AML-193 (cell line): ENCODE results near the gene CEBPE.
A peak's percentile ranks its signal among the peaks of the same experiment; 100 is the strongest.

Experiments
- DNase-seq, 2 experiments: peaks; one replicate each; lab custom pipeline; 2025; lab: John Stamatoyannopoulos, UW

The CEBPE gene

DNA sequence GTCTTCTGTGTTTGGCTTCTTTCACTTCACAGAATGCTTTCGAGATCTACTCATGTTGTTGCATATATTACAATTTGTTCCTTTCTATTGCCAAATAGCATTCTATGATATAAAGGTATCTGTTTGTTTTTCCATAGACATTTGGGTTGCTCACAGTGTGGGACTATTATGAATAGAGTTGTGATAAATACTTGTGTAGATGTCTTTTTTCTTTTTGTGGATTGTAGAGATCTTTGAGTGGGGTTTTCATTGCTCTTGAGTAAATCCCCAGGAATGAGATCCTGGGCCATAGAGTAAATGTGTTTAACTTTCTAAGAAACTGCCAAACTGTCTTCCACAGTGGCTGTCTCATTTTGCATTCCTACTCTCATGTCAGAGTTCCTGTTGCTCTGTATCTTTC lies 24.9 kb upstream of the CEBPE start:
- no peak for DNase-seq

DNA sequence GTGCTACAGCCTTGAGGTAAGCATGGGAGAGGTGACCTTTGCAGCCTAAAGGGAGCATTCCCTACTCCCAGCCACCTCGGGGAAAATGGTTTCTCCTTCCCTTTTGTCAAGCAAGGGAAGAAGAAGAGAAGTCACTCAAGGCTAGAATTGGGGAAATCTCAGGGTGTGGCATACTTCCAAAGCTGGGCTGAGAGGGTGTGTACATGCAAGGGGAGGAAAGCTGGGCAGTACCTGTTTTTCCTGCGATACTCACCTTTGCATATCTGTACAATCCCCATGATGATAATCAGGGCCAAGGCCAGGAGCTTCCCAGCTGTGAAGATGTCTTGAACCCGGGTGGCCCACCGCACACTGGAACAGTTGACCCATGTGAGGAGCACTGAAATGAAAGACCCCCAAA lies 23.8 kb upstream of the CEBPE start:
- DNase-seq, result no peak

DNA sequence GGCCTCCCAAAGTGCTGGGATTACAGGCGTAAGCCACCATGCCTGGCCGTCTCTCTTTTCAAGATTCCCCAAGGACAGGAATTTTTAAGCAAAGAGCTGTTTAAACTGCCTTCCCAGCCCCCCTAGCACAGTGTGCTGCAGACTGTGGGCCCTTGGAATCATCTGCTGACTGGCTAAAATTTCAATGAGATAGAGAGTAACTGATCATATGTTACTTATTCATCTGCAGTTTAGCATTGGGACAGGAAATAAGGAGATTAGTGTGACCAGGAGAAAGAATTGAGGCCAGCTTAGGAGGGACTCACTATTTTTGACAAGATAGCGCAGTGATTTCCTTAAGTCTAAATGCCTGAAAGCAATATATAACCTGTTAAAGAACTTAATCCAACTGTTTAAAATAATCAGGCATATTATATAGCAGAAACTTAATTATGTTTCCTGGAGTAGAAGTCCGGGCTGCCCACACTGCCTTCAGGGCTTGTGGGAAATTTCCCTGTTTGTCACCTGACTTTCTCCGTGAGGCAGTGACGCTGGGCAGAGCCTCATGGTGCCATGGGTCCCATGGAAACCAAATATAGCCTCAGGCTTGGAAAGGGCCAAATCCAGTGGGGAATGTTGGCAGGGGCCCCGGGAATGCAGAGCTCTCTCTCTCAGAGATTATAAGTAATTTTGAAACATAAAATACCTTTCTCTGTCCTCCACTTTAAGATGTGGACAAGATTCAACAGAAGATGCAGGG lies 22.8 kb upstream of the CEBPE start:
- no peak for DNase-seq

DNA sequence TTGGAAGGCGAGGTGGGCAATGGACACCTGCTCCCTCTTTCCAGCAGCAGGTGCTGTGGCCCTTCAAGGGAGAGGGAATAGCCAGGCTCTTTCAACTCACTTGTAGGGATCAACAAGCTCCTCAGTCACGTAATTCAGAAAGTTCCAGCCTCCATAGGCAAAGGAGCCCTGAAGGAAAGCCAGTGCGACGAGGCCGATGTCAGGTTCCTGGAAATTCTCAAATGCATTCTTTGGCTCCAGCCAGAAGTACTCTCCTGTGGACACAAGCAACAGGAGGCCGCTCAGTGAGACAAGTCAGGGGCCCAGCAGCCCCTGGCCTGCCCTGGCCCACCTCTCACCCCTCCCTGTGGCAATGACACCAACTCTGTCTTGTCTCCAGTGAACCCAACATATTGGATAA lies 21.3 kb upstream of the CEBPE start:
- DNase-seq, result no peak

DNA sequence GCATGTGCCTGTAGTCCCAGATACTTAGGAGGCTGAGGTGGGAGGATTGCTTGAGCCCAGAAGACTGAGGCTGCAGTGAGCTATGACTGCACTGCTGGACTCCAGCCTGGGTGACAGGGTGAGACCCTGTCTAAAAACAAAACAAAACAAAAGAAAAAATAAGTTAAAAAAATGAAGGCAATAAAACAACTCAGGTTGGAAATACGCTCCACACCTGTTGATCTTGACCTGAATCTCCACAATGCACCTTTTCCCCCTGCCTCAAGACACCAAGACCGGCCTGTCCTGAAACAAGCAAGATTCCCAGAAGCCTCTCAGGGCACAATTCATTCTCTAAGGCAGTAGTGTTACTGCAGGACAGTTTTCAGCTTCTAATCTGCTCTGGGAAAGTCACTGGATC lies 20.8 kb upstream of the CEBPE start:
- no peak for DNase-seq

DNA sequence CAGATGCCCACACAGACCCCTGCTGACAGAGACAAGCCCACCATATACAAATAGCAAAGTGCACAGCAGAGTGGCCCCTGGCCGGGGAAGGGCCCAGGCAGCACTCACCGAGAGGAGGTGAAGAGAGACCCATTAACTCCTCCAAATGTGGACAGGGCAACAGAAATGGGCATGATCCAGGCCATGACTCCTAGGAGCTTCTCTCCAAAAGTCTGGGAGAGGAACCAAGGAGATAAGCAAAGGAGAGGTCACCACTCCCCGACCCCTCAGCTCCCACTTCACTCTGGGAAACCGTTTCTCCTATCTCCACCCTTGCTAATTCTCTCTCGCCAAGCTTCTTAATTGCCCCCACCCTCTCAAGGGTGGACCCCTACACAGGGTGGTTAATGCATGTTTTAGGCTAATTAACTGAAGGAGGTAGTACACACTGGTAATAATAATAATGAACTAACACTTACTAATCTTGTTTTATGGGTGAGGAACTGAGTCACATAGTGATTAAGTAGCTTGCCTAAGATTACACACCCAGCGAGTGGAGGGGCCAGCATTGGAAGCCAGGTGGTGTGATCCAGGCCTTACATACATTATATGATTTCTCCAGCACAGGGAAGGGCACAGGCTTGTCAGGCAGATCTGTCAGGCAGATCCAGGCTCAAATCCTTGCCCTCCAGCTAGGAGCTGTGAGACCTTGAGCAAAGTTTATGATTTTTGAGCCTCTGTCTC lies 18.9 kb upstream of the CEBPE start:
- no peak for DNase-seq

DNA sequence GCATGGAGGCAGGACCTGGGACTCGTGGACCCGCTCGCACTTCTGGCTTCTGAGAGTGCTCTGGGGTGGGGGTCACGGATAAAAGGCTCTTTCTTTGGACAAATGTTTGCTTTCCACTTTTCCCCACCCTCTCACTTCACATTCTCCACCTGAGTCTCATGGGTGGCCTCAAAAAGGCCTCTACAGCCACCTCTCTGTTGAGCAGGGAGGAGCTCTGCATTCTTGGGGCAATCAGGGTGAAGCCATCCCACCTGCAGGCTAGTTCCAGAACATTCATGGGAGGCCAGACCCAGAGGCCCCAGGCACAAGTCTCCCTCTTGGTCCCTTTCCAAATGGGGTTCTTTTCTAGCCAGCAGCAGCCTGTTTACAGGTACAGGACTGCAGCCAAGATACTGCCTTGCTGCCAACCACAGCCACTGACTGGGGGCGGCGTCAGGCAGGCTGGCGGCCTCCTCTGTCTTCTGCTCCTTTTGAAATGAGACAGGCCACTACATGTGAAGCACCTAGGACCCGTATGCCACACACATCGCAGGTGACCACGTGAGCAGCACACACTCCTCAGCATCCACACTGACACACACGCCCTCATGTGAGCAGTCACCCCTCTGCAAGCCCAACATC lies 18.2 kb upstream of the CEBPE start:
- no peak for DNase-seq

DNA sequence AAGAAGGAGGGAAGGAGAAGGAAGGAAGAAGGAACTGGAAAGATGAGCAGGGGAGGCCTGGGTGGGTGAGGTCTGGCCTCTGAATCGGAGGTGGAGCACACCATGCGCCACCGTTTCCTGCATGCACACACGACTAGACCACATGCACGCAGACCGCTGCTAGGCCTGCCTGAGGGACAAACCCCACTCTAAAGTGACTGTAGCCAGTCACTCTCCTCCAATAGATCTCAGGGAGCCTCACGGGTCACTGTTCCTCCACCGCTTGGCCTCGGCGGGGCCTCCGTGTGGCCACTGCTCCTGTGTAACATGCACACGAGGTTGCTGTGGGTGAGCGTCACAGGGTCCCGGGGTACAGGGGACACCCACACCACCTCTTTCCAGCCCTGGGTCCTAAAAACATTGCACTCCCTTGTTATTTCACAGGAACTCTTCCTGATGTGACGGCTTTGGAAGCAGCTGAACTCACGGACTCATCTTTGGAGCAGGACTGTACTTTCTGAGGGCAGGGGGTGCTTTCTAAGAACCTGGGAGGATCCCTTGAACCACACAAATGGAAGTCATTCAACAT lies 17.6 kb upstream of the CEBPE start:
- no peak for DNase-seq

DNA sequence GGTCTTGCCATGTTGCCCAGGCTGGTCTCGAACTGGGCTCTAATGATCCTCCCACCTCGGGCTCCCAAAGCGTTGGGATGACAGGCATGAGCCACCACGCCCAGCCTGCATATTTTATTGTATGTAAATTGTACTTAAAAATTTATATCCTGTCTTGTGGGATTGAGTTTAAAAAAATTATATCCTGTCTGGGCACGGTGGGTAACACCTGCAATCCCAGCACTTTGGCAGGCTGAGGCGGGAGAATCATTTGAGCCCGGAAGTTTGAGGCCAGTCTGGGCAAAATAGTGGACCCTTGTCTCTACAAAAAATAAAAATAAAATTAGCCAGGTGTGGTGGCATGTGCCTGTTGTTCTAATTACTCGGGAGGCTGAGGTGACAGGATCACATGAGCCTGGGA lies 13.9 kb upstream of the CEBPE start:
- DNase-seq, result no peak

DNA sequence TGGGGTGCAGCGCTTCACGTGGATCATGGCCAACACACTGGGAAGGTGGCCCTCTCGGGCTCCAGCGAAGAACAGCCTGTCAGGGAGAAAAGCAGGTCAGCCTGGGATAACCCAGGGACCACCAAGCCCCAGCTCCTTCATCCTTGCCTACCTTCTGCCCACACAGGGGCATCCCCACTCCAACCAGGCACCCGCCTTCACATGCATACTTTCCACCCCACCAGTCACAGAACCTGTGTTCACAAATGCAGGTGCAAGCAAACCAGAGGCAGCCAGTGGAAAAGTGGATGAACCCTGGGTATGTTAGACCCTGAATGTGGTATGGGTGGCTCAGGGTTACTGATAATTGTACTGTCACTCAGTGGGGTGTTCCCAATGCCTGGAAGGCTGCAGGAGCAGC lies 12.4 kb upstream of the CEBPE start:
- no peak for DNase-seq

DNA sequence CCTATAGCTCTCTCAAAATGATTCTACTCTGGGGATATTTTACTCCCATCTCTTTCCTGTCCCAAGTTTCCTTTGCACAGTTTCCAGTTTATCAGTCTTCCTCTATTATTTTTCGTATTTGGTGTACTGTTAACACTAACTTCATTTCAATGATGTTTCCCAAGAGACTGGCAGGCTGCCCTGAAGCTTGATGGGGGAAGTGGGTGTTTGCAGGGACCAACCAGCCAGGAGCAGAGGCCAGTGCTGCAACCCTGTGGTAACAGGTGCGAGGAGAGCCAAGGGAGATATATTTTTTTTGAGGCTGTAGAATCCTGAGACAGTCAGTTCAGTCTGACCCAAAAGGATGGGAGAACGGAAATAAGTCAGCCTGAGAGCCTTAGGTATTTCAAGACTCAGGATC lies 11.8 kb upstream of the CEBPE start:
- DNase-seq, result peak; percentile 79 to 84

DNA sequence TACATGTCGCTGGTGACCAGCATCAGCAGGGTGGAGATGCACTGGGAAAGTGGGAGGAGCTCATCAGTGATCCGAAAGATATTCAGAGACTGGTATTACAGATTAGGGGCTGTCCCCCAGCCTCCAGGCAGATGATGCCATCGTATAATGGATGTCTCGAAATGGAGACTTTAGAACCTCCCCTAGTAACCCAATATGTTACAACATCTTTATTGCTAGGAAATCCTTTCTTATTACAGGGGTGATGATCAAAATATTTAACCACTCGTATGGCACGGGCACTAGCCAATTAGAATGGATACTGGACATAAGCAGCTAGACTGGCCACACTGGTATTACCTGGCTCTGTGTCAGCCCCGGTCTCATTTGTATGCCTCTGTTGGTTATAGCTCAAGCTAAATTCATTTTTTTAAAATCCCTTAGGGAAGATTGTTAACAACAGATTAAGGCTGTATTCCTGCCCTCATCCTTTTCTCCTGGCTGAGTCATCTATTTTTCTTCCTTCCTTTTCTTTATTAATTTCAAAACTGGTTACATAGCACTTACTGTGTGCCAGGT lies 10.8 kb upstream of the CEBPE start:
- no peak for DNase-seq

DNA sequence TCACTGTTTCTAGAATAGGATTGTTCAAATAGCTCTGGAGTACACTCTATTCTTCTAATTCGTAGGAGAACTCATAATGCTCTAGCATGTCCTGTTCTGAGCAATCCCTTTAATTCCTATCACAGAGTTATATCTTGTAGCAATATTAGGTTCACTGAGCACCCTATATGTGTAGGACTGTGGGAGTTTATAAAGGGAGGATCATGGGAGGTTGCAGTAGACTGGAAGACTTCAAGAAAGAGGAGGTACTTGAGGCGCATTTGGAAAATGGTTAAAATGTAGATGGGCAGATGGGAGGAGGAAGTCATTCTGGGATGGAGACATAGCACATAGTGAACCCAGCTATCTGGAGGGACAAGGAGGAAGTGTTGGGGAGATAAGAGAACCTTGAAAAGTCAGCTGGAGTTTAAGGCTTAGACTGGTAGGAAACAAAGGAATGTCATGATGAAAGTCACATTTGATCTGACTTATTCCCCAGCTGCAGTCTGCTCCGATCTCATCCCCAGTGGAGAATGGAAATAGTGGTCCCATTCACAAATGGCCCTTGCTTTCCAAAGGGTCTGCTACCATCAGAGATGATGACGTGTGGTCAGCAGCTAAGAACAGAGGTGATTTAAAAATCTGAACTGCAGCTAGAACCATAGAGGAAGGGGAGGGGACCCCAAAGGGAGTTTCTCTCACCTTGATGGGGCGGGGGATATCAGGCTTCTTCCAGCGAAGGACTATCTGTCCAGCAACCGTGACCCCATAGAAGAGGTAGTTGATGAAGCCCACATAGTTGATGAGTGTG lies 10.1 kb upstream of the CEBPE start:
- no peak for DNase-seq

DNA sequence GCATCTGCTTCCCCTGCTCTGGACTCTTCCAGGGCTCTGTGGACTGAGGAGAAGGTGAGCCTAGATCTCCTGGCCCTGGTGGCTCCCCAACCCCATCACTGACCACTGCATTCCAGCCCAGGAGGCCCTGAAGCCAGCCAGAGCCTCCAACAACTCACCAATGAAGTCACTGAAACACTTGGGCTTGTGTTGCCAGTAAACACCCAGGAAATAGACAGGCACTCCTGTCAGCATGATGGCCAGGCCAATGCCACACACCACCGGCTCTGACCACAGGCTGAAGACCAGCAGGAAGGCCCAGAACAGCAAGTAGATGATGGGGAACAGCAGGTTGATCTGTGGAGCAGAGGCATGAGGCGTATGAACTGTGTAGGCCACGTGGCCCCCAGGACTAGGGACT lies 8.8 kb upstream of the CEBPE start:
- DNase-seq, result no peak

DNA sequence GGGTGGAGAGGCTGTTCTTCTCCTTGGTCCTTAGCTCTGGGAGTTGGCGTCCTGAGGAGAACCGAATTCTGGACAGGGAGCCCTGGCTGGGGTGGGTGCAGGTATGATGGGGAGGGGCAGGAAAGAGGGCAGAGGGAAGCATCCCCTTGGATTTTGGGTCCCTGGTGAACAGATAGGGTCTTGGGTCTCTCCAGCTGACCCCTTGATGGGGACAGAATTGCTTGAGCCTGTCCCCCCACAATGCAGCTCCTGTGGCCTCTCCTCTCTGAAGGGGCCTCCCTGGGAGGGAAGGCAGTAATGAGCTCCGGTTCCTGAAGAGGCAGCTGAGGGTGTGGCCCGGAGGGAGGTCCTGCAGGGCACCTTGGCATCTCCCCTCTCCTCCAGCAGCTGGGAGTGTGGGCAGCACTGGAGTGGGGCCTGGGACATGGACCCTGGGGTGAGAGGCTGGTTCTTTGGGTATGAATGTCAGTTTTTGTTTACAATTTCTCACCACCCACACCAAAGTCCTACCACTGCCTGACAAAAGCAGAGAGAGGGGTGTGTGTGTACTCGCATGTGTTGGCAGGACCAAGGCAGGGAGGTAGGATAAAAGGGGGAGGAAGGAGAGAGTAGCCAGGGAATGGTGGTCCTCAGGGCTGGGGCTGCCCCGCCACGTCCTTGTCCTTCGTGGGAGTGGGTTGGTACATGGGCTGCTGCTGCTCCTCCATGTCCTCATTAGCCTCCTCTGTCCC lies 7.7 kb upstream of the CEBPE start:
- DNase-seq, result no peak

DNA sequence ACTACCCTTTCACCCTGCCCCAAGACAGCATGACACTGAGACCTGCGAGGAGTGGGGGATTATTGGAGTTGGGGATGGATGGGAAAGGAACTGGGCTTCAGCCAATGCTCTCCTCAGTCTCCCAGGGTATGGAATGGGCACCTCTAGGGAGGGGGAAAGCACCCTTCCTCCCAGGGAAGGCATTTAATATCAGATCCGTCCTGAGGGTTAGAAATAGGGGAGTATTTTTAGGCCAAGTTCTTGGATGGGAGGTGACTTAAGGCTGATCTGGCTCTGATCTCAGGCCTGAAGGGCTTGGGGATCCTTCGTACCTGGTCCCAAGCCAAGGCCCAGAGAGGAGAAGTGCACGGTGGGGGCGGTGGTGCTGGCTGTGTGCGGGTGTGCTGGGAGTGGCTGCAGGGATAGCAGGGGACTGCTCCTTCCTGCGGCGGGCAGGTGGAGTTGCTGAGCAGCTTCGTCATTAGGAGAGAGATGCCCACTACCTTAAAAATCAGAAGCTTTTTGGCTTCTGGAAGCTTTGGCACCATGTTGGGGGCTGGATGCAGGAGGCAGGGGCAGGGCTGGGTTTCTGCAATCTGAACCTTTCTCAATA lies 7.0 kb upstream of the CEBPE start:
- DNase-seq, result no peak

DNA sequence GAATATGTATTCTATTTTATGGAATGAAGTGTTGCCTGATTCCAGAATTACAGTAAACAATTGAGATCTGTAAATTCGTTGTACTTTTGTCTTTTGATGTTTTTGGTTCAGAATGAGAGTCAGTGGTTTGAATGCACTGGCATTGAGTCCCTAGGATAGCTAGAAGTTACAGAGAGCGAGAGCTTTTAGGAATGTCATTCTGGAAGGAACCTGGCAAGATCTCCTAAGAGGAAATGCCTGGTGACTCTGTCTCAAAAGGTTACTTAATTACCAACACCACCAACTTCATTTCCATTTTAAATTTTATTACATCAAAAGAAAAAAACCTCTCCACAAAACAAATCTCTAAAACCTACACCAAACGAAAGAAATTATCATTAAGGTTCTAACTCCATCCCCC lies 6.0 kb upstream of the CEBPE start:
- no peak for DNase-seq

DNA sequence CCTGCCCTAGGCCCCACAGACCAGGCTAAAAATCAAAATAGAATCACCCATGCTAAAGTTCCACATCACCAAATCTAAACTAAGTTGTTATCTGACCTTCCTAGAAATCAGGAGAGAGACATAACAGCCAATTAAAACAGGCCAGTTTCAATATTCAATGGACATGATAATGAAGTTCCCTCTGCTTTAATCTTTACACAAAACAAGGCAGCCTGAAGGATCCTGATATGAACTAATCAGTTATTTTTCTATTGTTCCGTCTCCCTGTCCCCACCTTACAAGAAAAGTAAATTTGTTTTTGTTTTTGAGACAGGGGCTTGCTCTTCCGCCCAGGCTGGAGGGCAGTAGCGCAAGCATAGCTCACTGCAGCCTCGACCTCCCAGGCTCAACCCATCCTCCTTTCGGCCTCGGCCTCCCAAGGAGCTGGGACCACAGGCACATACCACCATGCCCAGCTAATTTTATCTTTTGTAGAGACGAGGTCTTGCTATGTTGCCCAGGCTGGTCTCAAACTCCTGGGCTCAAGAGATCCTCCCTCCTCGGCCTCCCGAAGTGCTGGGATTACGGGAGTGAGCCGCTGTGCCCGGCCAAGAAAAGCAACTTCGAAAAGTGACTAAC lies 5.4 kb upstream of the CEBPE start:
- no peak for DNase-seq

DNA sequence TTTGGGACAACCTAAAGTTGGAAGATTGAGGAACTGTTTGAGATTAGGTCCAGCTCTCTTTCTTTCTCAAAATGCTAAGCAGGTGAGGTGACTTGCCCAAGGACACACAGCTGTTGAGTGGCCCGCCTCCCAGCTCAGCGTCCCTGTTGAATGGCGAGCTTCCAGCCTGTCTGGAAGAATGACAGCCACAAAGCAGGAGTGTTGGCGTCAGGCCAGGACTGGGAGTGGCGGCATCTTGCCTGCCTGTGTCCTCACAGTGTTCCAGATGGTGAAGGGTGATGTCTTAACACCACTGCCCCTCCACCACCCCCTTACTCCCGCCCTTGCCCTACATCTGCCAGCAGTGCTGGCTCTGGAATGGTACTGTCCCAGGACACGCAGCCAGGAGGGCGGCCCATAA lies 4.4 kb upstream of the CEBPE start:
- DNase-seq, result no peak

DNA sequence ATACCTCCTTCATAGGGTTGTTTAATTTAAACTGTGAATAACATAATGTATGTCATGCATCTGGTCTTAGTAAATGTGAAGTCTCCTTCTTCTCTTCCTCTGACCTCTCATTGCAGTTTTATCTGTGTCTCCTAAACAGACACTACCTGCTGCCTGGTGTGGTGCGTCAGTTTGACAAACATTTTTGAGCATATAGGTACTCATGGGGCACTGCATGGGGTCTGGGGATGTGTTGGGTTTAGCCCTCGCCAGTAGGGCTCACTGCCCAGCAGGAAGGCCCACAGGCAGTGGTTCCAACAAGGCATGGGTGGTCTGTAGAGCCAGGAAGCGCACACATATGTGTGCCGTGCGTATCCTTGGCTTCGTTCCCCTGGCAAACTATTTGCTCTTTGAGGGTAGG lies 3.0 kb upstream of the CEBPE start:
- DNase-seq, result no peak
